ENCODE data around the gene MAD1L1. TPM values are rescaled to one million over a fixed set of nuclear protein-coding genes. Genes with fewer than 3 reads are reported as not detected.

MAD1L1 gene
- polyA plus RNA-seq, 4 donors = 22.6 to 26.9 (median 24.6) TPM

GRCh38 chr7:2055956-2056355 lies 176.8 kb downstream of the MAD1L1 start:
- DNase-seq (ENCODE audit: low read depth in 4 of 4, low spot score in 3 of 4) = no peak

- no peak for DNase-seq (ENCODE audit: low read depth in 4 of 4, low spot score in 3 of 4)
Observed at GRCh38 chr7:2054927-2055326, 177.8 kb downstream of the MAD1L1 start.

- no peak for DNase-seq (ENCODE audit: low read depth in 4 of 4, low spot score in 3 of 4)
Observed at GRCh38 chr7:2053395-2053794, 179.3 kb downstream of the MAD1L1 start.

GRCh38 chr7:2052657-2053048 lies 180.1 kb downstream of the MAD1L1 start:
- no peak for DNase-seq (ENCODE audit: low read depth in 4 of 4, low spot score in 3 of 4)

GRCh38 chr7:2051707-2052656 lies 180.8 kb downstream of the MAD1L1 start:
- DNase-seq (ENCODE audit: low read depth in 4 of 4, low spot score in 3 of 4) = no peak

GRCh38 chr7:2050511-2050866 lies 182.3 kb downstream of the MAD1L1 start:
- DNase-seq (ENCODE audit: low read depth in 4 of 4, low spot score in 3 of 4) = no peak

GRCh38 chr7:2049782-2050510 lies 182.8 kb downstream of the MAD1L1 start:
- DNase-seq (ENCODE audit: low read depth in 4 of 4, low spot score in 3 of 4) = no peak

- no peak for DNase-seq (ENCODE audit: low read depth in 4 of 4, low spot score in 3 of 4)
Observed at GRCh38 chr7:2049111-2049781, 183.5 kb downstream of the MAD1L1 start.

- no peak for DNase-seq (ENCODE audit: low read depth in 4 of 4, low spot score in 3 of 4)
Observed at GRCh38 chr7:2048531-2048930, 184.2 kb downstream of the MAD1L1 start.

- DNase-seq (ENCODE audit: low read depth in 4 of 4, low spot score in 3 of 4) = no peak
Observed at GRCh38 chr7:2048006-2048405, 184.7 kb downstream of the MAD1L1 start.

GRCh38 chr7:2046581-2047565 lies 185.9 kb downstream of the MAD1L1 start:
- no peak for DNase-seq (ENCODE audit: low read depth in 4 of 4, low spot score in 3 of 4)

GRCh38 chr7:2045559-2046405 lies 187.0 kb downstream of the MAD1L1 start:
- DNase-seq (ENCODE audit: low read depth in 4 of 4, low spot score in 3 of 4) = no peak

GRCh38 chr7:2044883-2045471 lies 187.8 kb downstream of the MAD1L1 start:
- no peak for DNase-seq (ENCODE audit: low read depth in 4 of 4, low spot score in 3 of 4)

GRCh38 chr7:2044311-2044882 lies 188.3 kb downstream of the MAD1L1 start:
- no peak for DNase-seq (ENCODE audit: low read depth in 4 of 4, low spot score in 3 of 4)

- DNase-seq (ENCODE audit: low read depth in 4 of 4, low spot score in 3 of 4) = no peak
Observed at GRCh38 chr7:2043316-2044039, 189.3 kb downstream of the MAD1L1 start.

GRCh38 chr7:2042650-2043049 lies 190.1 kb downstream of the MAD1L1 start:
- no peak for DNase-seq (ENCODE audit: low read depth in 4 of 4, low spot score in 3 of 4)

- DNase-seq (ENCODE audit: low read depth in 4 of 4, low spot score in 3 of 4) = no peak
Observed at GRCh38 chr7:2041496-2042367, 191.0 kb downstream of the MAD1L1 start.
